Erythroblast (primary cell): ENCODE measurements around the gene PRKG1.

ENCODE experiments used
- GATA1 ChIP-seq: IDR thresholded peaks from 2 replicates; pipeline ENCODE4 v1.6.1; 2011; ENCODE audit warnings: low read depth, mild to moderate bottlenecking, control low read depth, low read length, moderate library complexity
- POLR2A ChIP-seq: IDR thresholded peaks from 2 replicates; pipeline ENCODE4 v1.6.1; 2011; ENCODE audit warnings: mild to moderate bottlenecking, low read length

- no peak for TF ChIP-seq POLR2A
- TF ChIP-seq GATA1 = no peak
Observed at GRCh38 chr10:52019656-52020055, 945.4 kb downstream of the PRKG1 start.
